ENCODE results near the gene INTS4. TPM values are rescaled to one million over a fixed set of nuclear protein-coding genes. Genes with fewer than 3 reads are reported as not detected.

Gene INTS4
- polyA plus RNA-seq, 1 donor (not counting 4 experiments of a cell fraction or from before 2014, with no cell fraction given) = 18.0 TPM

- Histone ChIP-seq H3K9ac (ENCODE audit: control insufficient read depth, extremely low read depth, insufficient read depth, low read length) (no peak overlapping the region), H3K27ac (ENCODE audit: control insufficient read depth, insufficient read depth, low read length) (no peak overlapping the region), H3K4me2 (ENCODE audit: control insufficient read depth, extremely low read depth, insufficient read depth, low read depth, low read length) (no peak overlapping the region), H4K20me1 (ENCODE audit: control insufficient read depth, extremely low read depth, insufficient read depth, low read length) (no peaks in the 10 kb centered on the region), H3K27me3 (ENCODE audit: control insufficient read depth, extremely low read depth, insufficient read depth, low read length) (no peaks in the 10 kb centered on the region), H3K4me3 (ENCODE audit: control insufficient read depth in 2 of 3, extremely low read depth in 1 of 3, insufficient read depth in 2 of 3, low read depth in 1 of 3, low read length in 3 of 3) (no peak overlapping the region), H3K79me2 (ENCODE audit: control insufficient read depth, insufficient read depth, low read length) (no peaks in the 10 kb centered on the region), H3K4me1 (ENCODE audit: control insufficient read depth, extremely low read depth, insufficient read depth, low read length) (no peaks in the 10 kb centered on the region), H3K9me1 (ENCODE audit: control insufficient read depth, extremely low read depth, insufficient read depth, low read length) (no peaks in the 10 kb centered on the region), H3K9me3 (ENCODE audit: control insufficient read depth, low read depth, low read length) (no peaks in the 10 kb centered on the region), H2AFZ (ENCODE audit: control insufficient read depth, low read length) (no peak overlapping the region), H3K36me3 (ENCODE audit: control insufficient read depth in 2 of 2, extremely low read depth in 1 of 2, insufficient read depth in 2 of 2, low read length in 2 of 2) (no peaks in the 10 kb centered on the region)
- FAIRE-seq (no peak), DNase-seq (ENCODE audit: low read depth, low spot score) (no peak)
- TF ChIP-seq CTCF (optimal IDR thresholded peaks at IDR 0.05 in 1 of 3, IDR thresholded peaks at IDR 0.05 in 1 of 3, conservative IDR thresholded peaks at IDR 0.05 in 1 of 3; ENCODE audit: extremely low read depth in 1 of 3, insufficient read depth in 2 of 3, low read length in 3 of 3) = no peak
- TF ChIP-seq EZH2 (IDR thresholded peaks at IDR 0.05; ENCODE audit: low read length) = no peak
- dilution Hi-C loops (cut with MboI; ENCODE audit: extremely low pct_ligation_motif_present, low sequenced_read_pairs) = no loop called here
Observed at GRCh38 chr11:78011301-78011700, 16.8 kb upstream of the INTS4 start.

- dilution Hi-C loops (cut with MboI; ENCODE audit: extremely low pct_ligation_motif_present, low sequenced_read_pairs) = no loop called here
- H3K4me3 ChIP-seq (ENCODE audit: control insufficient read depth in 2 of 3, extremely low read depth in 1 of 3, insufficient read depth in 2 of 3, low read depth in 1 of 3, low read length in 3 of 3) = no peak overlapping the region
- H2AFZ ChIP-seq (ENCODE audit: control insufficient read depth, low read length) = no peak overlapping the region
- no peaks in the 10 kb centered on the region for H3K4me1 ChIP-seq (ENCODE audit: control insufficient read depth, extremely low read depth, insufficient read depth, low read length)
- H4K20me1 ChIP-seq (ENCODE audit: control insufficient read depth, extremely low read depth, insufficient read depth, low read length) = no peaks in the 10 kb centered on the region
- no peak for FAIRE-seq
- no peaks in the 10 kb centered on the region for H3K36me3 ChIP-seq (ENCODE audit: control insufficient read depth in 2 of 2, extremely low read depth in 1 of 2, insufficient read depth in 2 of 2, low read length in 2 of 2)
- H3K9me3 ChIP-seq (ENCODE audit: control insufficient read depth, low read depth, low read length) = no peaks in the 10 kb centered on the region
- H3K9ac ChIP-seq (ENCODE audit: control insufficient read depth, extremely low read depth, insufficient read depth, low read length) = no peak overlapping the region
- H3K27me3 ChIP-seq (ENCODE audit: control insufficient read depth, extremely low read depth, insufficient read depth, low read length) = no peaks in the 10 kb centered on the region
- no peak for DNase-seq (ENCODE audit: low read depth, low spot score)
- H3K79me2 ChIP-seq (ENCODE audit: control insufficient read depth, insufficient read depth, low read length) = no peaks in the 10 kb centered on the region
- H3K4me2 ChIP-seq (ENCODE audit: control insufficient read depth, extremely low read depth, insufficient read depth, low read depth, low read length) = no peak overlapping the region
- H3K9me1 ChIP-seq (ENCODE audit: control insufficient read depth, extremely low read depth, insufficient read depth, low read length) = no peaks in the 10 kb centered on the region
- TF ChIP-seq CTCF (optimal IDR thresholded peaks at IDR 0.05 in 1 of 3, IDR thresholded peaks at IDR 0.05 in 1 of 3, conservative IDR thresholded peaks at IDR 0.05 in 1 of 3; ENCODE audit: extremely low read depth in 1 of 3, insufficient read depth in 2 of 3, low read length in 3 of 3) (no peak), EZH2 (IDR thresholded peaks at IDR 0.05; ENCODE audit: low read length) (no peak)
- no peak overlapping the region for H3K27ac ChIP-seq (ENCODE audit: control insufficient read depth, insufficient read depth, low read length)
Observed at GRCh38 chr11:78010755-78011154, 16.3 kb upstream of the INTS4 start.
